C4-2B (cell line): ENCODE data around the gene NDRG4.
"Not testable (repeated sequence)": the region's sequence is repeated elsewhere in the genome, so short reads cannot be mapped to it uniquely, and the experiment has no call there.

Experiments used
- H3K27ac ChIP-seq: fragments of 450-650 bp; 2 replicates; pipeline ENCODE4 v1.5.1; 2017
- CTCF ChIP-seq: fragments of 450-650 bp; conservative IDR thresholded peaks from 2 replicates; pipeline ENCODE4 v1.5.1; 2017; ENCODE audit warnings: mild to moderate bottlenecking
- ZFX ChIP-seq: fragments of 450-650 bp; IDR thresholded peaks from 2 replicates; pipeline ENCODE4 v1.6.1; 2017

NDRG4 gene

GRCh38 chr16:58478427-58478826 lies 21.5 kb upstream of the NDRG4 start:
- no peak overlapping the region for H3K27ac ChIP-seq
- TF ChIP-seq ZFX (no peak), CTCF (no peak)

- TF ChIP-seq CTCF = no peak
- no peak for TF ChIP-seq ZFX
- no peak overlapping the region for H3K27ac ChIP-seq
Measured at GRCh38 chr16:58481226-58481869, 18.6 kb upstream of the NDRG4 start.

- H3K27ac ChIP-seq = no peak overlapping the region
- TF ChIP-seq CTCF = no peak
- no peak for TF ChIP-seq ZFX
Measured at GRCh38 chr16:58481931-58482330, 18.0 kb upstream of the NDRG4 start.

- TF ChIP-seq ZFX = no peak
- TF ChIP-seq CTCF = no peak
- no peak overlapping the region for H3K27ac ChIP-seq
Measured at GRCh38 chr16:58485184-58485887, 14.6 kb upstream of the NDRG4 start.

GRCh38 chr16:58487566-58488351 lies 12.2 kb upstream of the NDRG4 start:
- TF ChIP-seq CTCF (peak; percentile 92), ZFX (no peak)

GRCh38 chr16:58488531-58488930 lies 11.4 kb upstream of the NDRG4 start:
- no peak for TF ChIP-seq CTCF
- no peak for TF ChIP-seq ZFX
- no peak overlapping the region for H3K27ac ChIP-seq

More at GRCh38 chr16:58487566-58488351, 12.2 kb upstream of the NDRG4 start:
- no peak overlapping the region for H3K27ac ChIP-seq

- H3K27ac ChIP-seq = no peak overlapping the region
- TF ChIP-seq CTCF (no peak), ZFX (no peak)
Measured at GRCh38 chr16:58490065-58490464, 9.9 kb upstream of the NDRG4 start.

GRCh38 chr16:58490539-58490938 lies 9.4 kb upstream of the NDRG4 start:
- not testable (repeated sequence) for H3K27ac ChIP-seq
